CD4-positive, alpha-beta memory T cell (primary cell): ENCODE measurements around the gene APOL1. TPM values are rescaled to one million over a fixed set of nuclear protein-coding genes. Genes with fewer than 3 reads are reported as not detected.

Source experiments
- CTCF ChIA-PET: fragments of 350-600 bp; sonication (Branson Sonifier 250); formaldehyde crosslinking; loops from one replicate; lab custom pipeline; 2021; ENCODE audit warnings: inconsistent platforms; ENCODE audit not compliant: partially characterized antibody; lab: Charles Lee
- POLR2A ChIA-PET: fragments of 350-600 bp; sonication (Branson Sonifier 250); formaldehyde crosslinking; loops from one replicate; lab custom pipeline; 2021; ENCODE audit not compliant: partially characterized antibody; lab: Charles Lee
- DNase-seq, 5 donors: peaks; one replicate each; pipeline versions ENCODE4 v3.0.0 to v3.0.0-alpha.2; 2020 to 2022; ENCODE audit warnings: mixed read lengths in 1 of 5
- H3K27ac ChIP-seq: one replicate; pipeline ENCODE4 v1.7.0; 2013; ENCODE audit warnings: low read depth, low read length
- H3K27me3 ChIP-seq: 2 replicates; pipeline ENCODE4 v1.7.0; 2013; ENCODE audit warnings: mild to moderate bottlenecking, low read length, moderate library complexity; ENCODE audit not compliant: insufficient read depth
- H3K36me3 ChIP-seq: 2 replicates; pipeline ENCODE4 v1.7.0; 2013; ENCODE audit warnings: mild to moderate bottlenecking, low read length, moderate library complexity; ENCODE audit not compliant: insufficient read depth
- H3K4me1 ChIP-seq: 2 replicates; pipeline ENCODE4 v1.7.0; 2013; ENCODE audit warnings: mild to moderate bottlenecking, low read length, moderate library complexity; ENCODE audit not compliant: insufficient read depth
- H3K4me3 ChIP-seq, 2 donors: one replicate each; pipeline ENCODE4 v1.7.0; 2013; ENCODE audit warnings: low read length in 2 of 2, mild to moderate bottlenecking in 1 of 2
- H3K9me3 ChIP-seq, 2 donors: one replicate each; pipeline ENCODE4 v1.7.0; 2013; ENCODE audit warnings: low read length in 2 of 2, control low read depth in 1 of 2; ENCODE audit not compliant: control insufficient read depth in 1 of 2
- H3K27ac Mint-ChIP-seq, 7 donors: one replicate each; pipeline ENCODE4 v1.8.0; 2020 to 2021; ENCODE audit warnings: mixed read lengths in 7 of 7, mild to moderate bottlenecking in 6 of 7, inconsistent platforms in 3 of 7, moderate library complexity in 3 of 7
- H3K27me3 Mint-ChIP-seq, 2 donors: one replicate each; pipeline ENCODE4 v1.8.0; 2020 to 2021; ENCODE audit warnings: mixed read lengths in 2 of 2
- H3K36me3 Mint-ChIP-seq, 2 donors: one replicate each; pipeline ENCODE4 v1.8.0; 2020 to 2021; ENCODE audit warnings: mixed read lengths in 2 of 2, inconsistent platforms in 1 of 2, mild to moderate bottlenecking in 1 of 2
- H3K4me1 Mint-ChIP-seq, 4 donors: one replicate each; pipeline ENCODE4 v1.8.0; 2020 to 2021; ENCODE audit warnings: mixed read lengths in 4 of 4, mild to moderate bottlenecking in 1 of 4
- H3K4me3 Mint-ChIP-seq, 8 donors: one replicate each; pipeline ENCODE4 v1.8.0; 2020 to 2021; ENCODE audit warnings: mixed read lengths in 8 of 8, mild to moderate bottlenecking in 7 of 8, moderate library complexity in 6 of 8, inconsistent platforms in 3 of 8
- H3K9me3 Mint-ChIP-seq, 8 donors: one replicate each; pipeline ENCODE4 v1.8.0; 2020 to 2021; ENCODE audit warnings: mixed read lengths in 8 of 8, mild to moderate bottlenecking in 5 of 8, inconsistent platforms in 3 of 8, moderate library complexity in 1 of 8
- intact Hi-C: fragments of 100-400 bp; cut with micrococcal nuclease; formaldehyde crosslinking; loops from one replicate; pipeline ENCODE4 v1.15.1; 2023
- polyA plus RNA-seq, 2 donors: library from polyadenylated mRNA; unstranded; fragments of 300-500 nt; fragmentation: Illumina TruSeq; gene quantifications; one replicate each; pipeline ENCODE4 v1.2.3, GENCODE V29; 2021
- total RNA-seq, 2 experiments: library from RNA; stranded (reverse); gene quantifications; one replicate each; pipeline ENCODE4 v1.2.3, GENCODE V29; 2021

Gene APOL1
- total and polyA plus RNA-seq, 4 experiments from 2014 or later: 6.3 to 31.2 (median 26.2) TPM

- intact Hi-C loops: loop anchor here (5.0 kb wide), 2 partner anchors 79 to 251 kb away; no protein-coding TSS in a partner anchor
- H3K27ac Mint-ChIP-seq: peak overlapping the region; percentile 15 to 99 (median 86)
- H3K27me3 Mint-ChIP-seq: no peaks in the 10 kb centered on the region
- Histone ChIP-seq H3K9me3 (no peaks in the 10 kb centered on the region), H3K4me3 (no peak overlapping the region), H3K27ac (peak overlapping the region; percentile 81), H3K27me3 (no peaks in the 10 kb centered on the region), H3K36me3 (peaks cover 40% of the 10 kb centered on the region), H3K4me1 (peaks cover 46% of the 10 kb centered on the region)
- no peak for DNase-seq
- peak overlapping the region; percentile 96 to 100 (median 99) for H3K4me3 Mint-ChIP-seq
- peaks cover 42 to 68% (median 56%) of the 10 kb centered on the region in 4 donors for H3K4me1 Mint-ChIP-seq
- CTCF ChIA-PET: interaction anchor here (0.7 to 6.2 kb wide), 7 partner anchors 12 to 234 kb away, joined by 3 to 47 read pairs (median 4); partner anchors contain the start of gene APOL1
- H3K36me3 Mint-ChIP-seq: peaks cover 54 to 64% of the 10 kb centered on the region in 2 donors
- peaks cover 0 to 4% (median 0%) of the 10 kb centered on the region in 8 donors for H3K9me3 Mint-ChIP-seq
- POLR2A ChIA-PET: interaction anchor here (0.6 to 4.5 kb wide), 6 partner anchors 16 to 293 kb away, joined by 3 to 17 read pairs (median 4); partner anchors contain the start of genes APOL1, EIF3D and TXN2
Observed at GRCh38 chr22:36236388-36237319, 16.3 kb upstream of the APOL1 start.

GRCh38 chr22:36237462-36238372, 15.2 kb upstream of the APOL1 start:
- intact Hi-C loops: loop anchor here (5.0 kb wide), 2 partner anchors 80 to 250 kb away; no protein-coding TSS in a partner anchor
- peak in 2 of 5 donors; percentile 23 to 28 for DNase-seq

GRCh38 chr22:36238373-36239149, 14.4 kb upstream of the APOL1 start:
- peaks cover 22% of the 10 kb centered on the region for H3K36me3 ChIP-seq
- peak overlapping the region; percentile 86 to 99 (median 97) for H3K27ac Mint-ChIP-seq
- H3K36me3 Mint-ChIP-seq: peaks cover 41 to 51% of the 10 kb centered on the region in 2 donors
- H3K27me3 Mint-ChIP-seq: no peaks in the 10 kb centered on the region
- peaks cover 46% of the 10 kb centered on the region for H3K4me1 ChIP-seq
- H3K9me3 Mint-ChIP-seq: peaks cover 0 to 12% (median 4%) of the 10 kb centered on the region in 8 donors
- H3K4me3 Mint-ChIP-seq: peak overlapping the region; percentile 96 to 100 (median 99)
- H3K4me1 Mint-ChIP-seq: peaks cover 42 to 62% (median 53%) of the 10 kb centered on the region in 4 donors
- H3K9me3 ChIP-seq: no peaks in the 10 kb centered on the region
- ChIA-PET POLR2A (interaction anchor here (0.7 to 4.5 kb wide), 19 partner anchors 15 to 291 kb away, joined by 3 to 44 read pairs (median 5); partner anchors contain the start of genes APOL1, EIF3D, FOXRED2 and MYH9), CTCF (interaction anchor here (0.7 to 6.2 kb wide), 26 partner anchors 11 to 248 kb away, joined by 3 to 47 read pairs (median 5); partner anchors contain the start of genes APOL1 and APOL3)
- DNase-seq: peak in 1 of 5 donors; percentile 4
- H3K27me3 ChIP-seq: no peaks in the 10 kb centered on the region
- intact Hi-C loops: loop anchor here (1.0 to 5.0 kb wide), 4 partner anchors 15 to 249 kb away; partner anchors contain the start of gene APOL1
- H3K27ac ChIP-seq: peak overlapping the region; percentile 81
- peak overlapping the region; percentile 59 to 76 for H3K4me3 ChIP-seq

More at GRCh38 chr22:36237462-36238372, 15.2 kb upstream of the APOL1 start:
- H3K4me3 Mint-ChIP-seq: peak overlapping the region; percentile 96 to 100 (median 99)
- Histone ChIP-seq H3K36me3 (peaks cover 29% of the 10 kb centered on the region), H3K4me3 (peak overlapping the region; percentile 59 to 76), H3K27me3 (no peaks in the 10 kb centered on the region), H3K4me1 (peaks cover 46% of the 10 kb centered on the region), H3K9me3 (no peaks in the 10 kb centered on the region), H3K27ac (peak overlapping the region; percentile 81)
- peaks cover 46 to 55% of the 10 kb centered on the region in 2 donors for H3K36me3 Mint-ChIP-seq
- CTCF ChIA-PET: interaction anchor here (0.7 to 6.2 kb wide), 15 partner anchors 13 to 249 kb away, joined by 3 to 47 read pairs (median 6); partner anchors contain the start of gene APOL1
- H3K9me3 Mint-ChIP-seq: peaks cover 0 to 10% (median 2%) of the 10 kb centered on the region in 8 donors
- H3K27ac Mint-ChIP-seq: peak overlapping the region; percentile 86 to 99 (median 96)
- POLR2A ChIA-PET: interaction anchor here (0.6 to 4.5 kb wide), 12 partner anchors 16 to 291 kb away, joined by 3 to 44 read pairs (median 6); partner anchors contain the start of genes APOL1, EIF3D and TXN2
- H3K4me1 Mint-ChIP-seq: peaks cover 42 to 62% (median 53%) of the 10 kb centered on the region in 4 donors
- no peaks in the 10 kb centered on the region for H3K27me3 Mint-ChIP-seq

- peak overlapping the region; percentile 59 to 76 for H3K4me3 ChIP-seq
- H3K9me3 ChIP-seq: no peaks in the 10 kb centered on the region
- peak overlapping the region; percentile 81 for H3K27ac ChIP-seq
- CTCF ChIA-PET: interaction anchor here (0.7 to 6.2 kb wide), 25 partner anchors 12 to 248 kb away, joined by 3 to 47 read pairs (median 5); partner anchors contain the start of genes APOL1 and APOL3
- peaks cover 36 to 46% of the 10 kb centered on the region in 2 donors for H3K36me3 Mint-ChIP-seq
- H3K4me1 Mint-ChIP-seq: peaks cover 42 to 59% (median 51%) of the 10 kb centered on the region in 4 donors
- intact Hi-C loops: loop anchor here (1.0 to 5.0 kb wide), 4 partner anchors 14 to 248 kb away; partner anchors contain the start of gene APOL1
- POLR2A ChIA-PET: interaction anchor here (0.7 to 4.5 kb wide), 18 partner anchors 14 to 290 kb away, joined by 3 to 44 read pairs (median 6); partner anchors contain the start of genes APOL1, EIF3D, FOXRED2 and MYH9
- H3K27ac Mint-ChIP-seq: peak overlapping the region; percentile 86 to 99 (median 97)
- no peaks in the 10 kb centered on the region for H3K27me3 ChIP-seq
- H3K27me3 Mint-ChIP-seq: no peaks in the 10 kb centered on the region
- peaks cover 46% of the 10 kb centered on the region for H3K4me1 ChIP-seq
- peaks cover 0 to 12% (median 4%) of the 10 kb centered on the region in 8 donors for H3K9me3 Mint-ChIP-seq
- H3K4me3 Mint-ChIP-seq: peak overlapping the region; percentile 96 to 100 (median 99)
- H3K36me3 ChIP-seq: peaks cover 22% of the 10 kb centered on the region
- DNase-seq: no peak
Observed at GRCh38 chr22:36239150-36239400, 13.9 kb upstream of the APOL1 start.

- peaks cover 0 to 12% (median 4%) of the 10 kb centered on the region in 8 donors for H3K9me3 Mint-ChIP-seq
- H3K4me3 ChIP-seq: peak within 1 kb of the TSS; percentile 59 to 76
- H3K36me3 ChIP-seq: peaks cover 21% of the 10 kb centered on the region
- peak within 1 kb of the TSS; percentile 96 to 100 (median 99) for H3K4me3 Mint-ChIP-seq
- peak within 1 kb of the TSS; percentile 81 for H3K27ac ChIP-seq
- peak within 1 kb of the TSS; percentile 86 to 99 (median 97) for H3K27ac Mint-ChIP-seq
- peaks cover 39 to 55% (median 47%) of the 10 kb centered on the region in 4 donors for H3K4me1 Mint-ChIP-seq
- DNase-seq: peak; percentile 75 to 94 (median 85)
- ChIA-PET POLR2A (interaction anchor here (0.7 to 4.5 kb wide), 20 partner anchors 14 to 290 kb away, joined by 3 to 44 read pairs (median 5); partner anchors contain the start of genes APOL1, EIF3D, FOXRED2 and MYH9), CTCF (interaction anchor here (0.6 to 6.2 kb wide), 28 partner anchors 9 to 285 kb away, joined by 3 to 47 read pairs (median 5); partner anchors contain the start of genes APOL1 and APOL3)
- H3K9me3 ChIP-seq: no peaks in the 10 kb centered on the region
- intact Hi-C loops: loop anchor here (1.0 to 5.0 kb wide), 4 partner anchors 14 to 248 kb away; partner anchors contain the start of gene APOL1
- peaks cover 42% of the 10 kb centered on the region for H3K4me1 ChIP-seq
- H3K36me3 Mint-ChIP-seq: peaks cover 31 to 40% of the 10 kb centered on the region in 2 donors
- H3K27me3 ChIP-seq: no peaks in the 10 kb centered on the region
- no peaks in the 10 kb centered on the region for H3K27me3 Mint-ChIP-seq
Observed at GRCh38 chr22:36239401-36240171, 13.3 kb upstream of the APOL1 start, which contains the start of gene APOL2. Gene APOL2 (minus strand): TSS chr22:36239527. CDS start chr22:36233162, 6,365 bp downstream.
